Keratinocyte (primary cell): ENCODE results near the gene ANG. TPM values are rescaled to one million over a fixed set of nuclear protein-coding genes. Genes with fewer than 3 reads are reported as not detected.
"Not testable (repeated sequence)": the region's sequence is repeated elsewhere in the genome, so short reads cannot be mapped to it uniquely, and the experiment has no call there.

ENCODE experiments used
- DNase-seq: peaks from one replicate; pipeline ENCODE4 v3.0.0-alpha.2; 2011; ENCODE audit warnings: low read depth, missing footprints, low spot score
- FAIRE-seq: peaks from 2 replicates; lab custom pipeline; 2011; peaks lifted over from hg19 to GRCh38; lab: Jason Lieb, UNC
- H2AFZ ChIP-seq: 2 replicates; pipeline ENCODE4 v1.6.0; 2012; ENCODE audit warnings: low read length, control low read depth, inconsistent platforms; ENCODE audit not compliant: control insufficient read depth
- H3K27ac ChIP-seq: 2 replicates; pipeline ENCODE4 v1.5.1; 2011; ENCODE audit warnings: low read length; ENCODE audit not compliant: control insufficient read depth, insufficient read depth
- H3K27me3 ChIP-seq: 3 replicates; pipeline ENCODE4 v1.6.0; 2011; ENCODE audit warnings: low read length; ENCODE audit not compliant: control insufficient read depth, insufficient read depth; ENCODE audit errors: extremely low read depth
- H3K36me3 ChIP-seq, 2 experiments: 2 replicates in 1 of 2; 3 replicates in 1 of 2; pipeline ENCODE4 v1.5.1; 2011; ENCODE audit warnings: low read length in 2 of 2, mild to moderate bottlenecking in 1 of 2; ENCODE audit not compliant: control insufficient read depth in 2 of 2, insufficient read depth in 2 of 2; ENCODE audit errors: extremely low read depth in 1 of 2
- H3K4me1 ChIP-seq: 3 replicates; pipeline ENCODE4 v1.5.1; 2011; ENCODE audit warnings: low read length; ENCODE audit not compliant: control insufficient read depth, insufficient read depth; ENCODE audit errors: extremely low read depth
- H3K4me2 ChIP-seq: 3 replicates; pipeline ENCODE4 v1.6.0; 2011; ENCODE audit warnings: low read depth, low read length; ENCODE audit not compliant: control insufficient read depth, insufficient read depth; ENCODE audit errors: extremely low read depth
- H3K4me3 ChIP-seq, 3 experiments: fragments of 200-600 bp in 1 of 3; sonication (generic) in 1 of 3; 2 replicates in 2 of 3; 3 replicates in 1 of 3; pipeline ENCODE4 v1.5.1; 2011 to 2016; ENCODE audit warnings: low read length in 3 of 3, mild to moderate bottlenecking in 3 of 3, control low read depth in 2 of 3, inconsistent platforms in 1 of 3, low read depth in 1 of 3, mixed read lengths in 1 of 3, mixed run types in 1 of 3, moderate library complexity in 1 of 3; ENCODE audit not compliant: control insufficient read depth in 2 of 3, insufficient read depth in 2 of 3; ENCODE audit errors: extremely low read depth in 1 of 3
- H3K79me2 ChIP-seq: 2 replicates; pipeline ENCODE4 v1.6.0; 2012; ENCODE audit warnings: low read length; ENCODE audit not compliant: control insufficient read depth, insufficient read depth
- H3K9ac ChIP-seq: 3 replicates; pipeline ENCODE4 v1.6.0; 2011; ENCODE audit warnings: low read length; ENCODE audit not compliant: control insufficient read depth, insufficient read depth; ENCODE audit errors: extremely low read depth
- H3K9me1 ChIP-seq: 3 replicates; pipeline ENCODE4 v1.6.0; 2011; ENCODE audit warnings: low read length; ENCODE audit not compliant: control insufficient read depth, insufficient read depth; ENCODE audit errors: extremely low read depth
- H3K9me3 ChIP-seq: 2 replicates; pipeline ENCODE4 v1.5.1; 2012; ENCODE audit warnings: low read depth, low read length; ENCODE audit not compliant: control insufficient read depth
- H4K20me1 ChIP-seq: 3 replicates; pipeline ENCODE4 v1.6.0; 2011; ENCODE audit warnings: low read length; ENCODE audit not compliant: control insufficient read depth, insufficient read depth; ENCODE audit errors: extremely low read depth
- EZH2 ChIP-seq: IDR thresholded peaks from one replicate; pipeline ENCODE4 v1.6.1; 2012; ENCODE audit warnings: inconsistent platforms, mild to moderate bottlenecking, low read length, moderate library complexity
- dilution Hi-C: fragments of 300-500 bp; cut with MboI; formaldehyde crosslinking; loops from one replicate; pipeline ENCODE4 v1.7.0; 2020; ENCODE audit warnings: low sequenced_read_pairs; ENCODE audit not compliant: extremely low pct_ligation_motif_present
- polyA plus RNA-seq, 5 experiments: library from polyadenylated mRNA; depleted of rRNA in 3 of 5; stranded (reverse) in 3 of 5; stranded (forward) in 1 of 5; unstranded in 1 of 5; fragments of >200 nt; gene quantifications; 1 replicate in 1 of 5; 2 replicates in 3 of 5; 3 replicates in 1 of 5; pipeline versions ENCODE4 v1.2.1 to v1.2.3, GENCODE V29; 2011 to 2012; ENCODE audit warnings: missing spikeins in 2 of 5, low read depth in 1 of 5, low replicate concordance in 1 of 5
- TF ChIP-seq, protein P1 (sequence below), 3 experiments: IDR thresholded peaks in 1 of 3; conservative IDR thresholded peaks in 1 of 3; optimal IDR thresholded peaks in 1 of 3; 2 replicates in 2 of 3; 3 replicates in 1 of 3; pipeline versions ENCODE3 to v1.5.1; 2011; ENCODE audit warnings: low read length in 3 of 3, mild to moderate bottlenecking in 3 of 3, moderate library complexity in 2 of 3, control low read depth in 1 of 3, inconsistent platforms in 1 of 3; ENCODE audit not compliant: insufficient read depth in 2 of 3; ENCODE audit errors: extremely low read depth in 1 of 3

Gene ANG
- polyA plus RNA-seq, 1 donor (not counting 4 experiments of a cell fraction or from before 2014, with no cell fraction given) = 4.0 TPM

DNA sequence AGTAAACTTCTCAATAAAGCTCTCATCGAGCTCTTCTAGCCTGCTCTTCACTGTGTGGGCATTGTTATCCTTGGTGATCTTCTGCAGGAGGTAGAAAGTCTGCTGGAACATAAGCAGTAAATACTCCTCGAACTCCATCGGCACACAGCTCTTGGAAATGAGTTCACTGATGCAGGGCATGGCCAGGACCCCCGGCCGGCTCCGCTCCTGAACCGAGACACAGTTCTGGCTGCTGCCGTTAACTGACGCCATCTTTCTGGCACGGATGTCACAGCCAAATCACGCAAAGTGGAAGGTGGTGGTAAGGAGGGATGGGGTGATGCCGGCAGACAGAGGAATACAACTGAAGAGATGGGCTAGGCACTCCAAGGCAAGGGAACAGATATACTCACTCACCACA is 33.5 kb downstream of the ANG start:
- H3K9me3 ChIP-seq = no peaks in the 10 kb centered on the region
- TF ChIP-seq, protein P1, sequence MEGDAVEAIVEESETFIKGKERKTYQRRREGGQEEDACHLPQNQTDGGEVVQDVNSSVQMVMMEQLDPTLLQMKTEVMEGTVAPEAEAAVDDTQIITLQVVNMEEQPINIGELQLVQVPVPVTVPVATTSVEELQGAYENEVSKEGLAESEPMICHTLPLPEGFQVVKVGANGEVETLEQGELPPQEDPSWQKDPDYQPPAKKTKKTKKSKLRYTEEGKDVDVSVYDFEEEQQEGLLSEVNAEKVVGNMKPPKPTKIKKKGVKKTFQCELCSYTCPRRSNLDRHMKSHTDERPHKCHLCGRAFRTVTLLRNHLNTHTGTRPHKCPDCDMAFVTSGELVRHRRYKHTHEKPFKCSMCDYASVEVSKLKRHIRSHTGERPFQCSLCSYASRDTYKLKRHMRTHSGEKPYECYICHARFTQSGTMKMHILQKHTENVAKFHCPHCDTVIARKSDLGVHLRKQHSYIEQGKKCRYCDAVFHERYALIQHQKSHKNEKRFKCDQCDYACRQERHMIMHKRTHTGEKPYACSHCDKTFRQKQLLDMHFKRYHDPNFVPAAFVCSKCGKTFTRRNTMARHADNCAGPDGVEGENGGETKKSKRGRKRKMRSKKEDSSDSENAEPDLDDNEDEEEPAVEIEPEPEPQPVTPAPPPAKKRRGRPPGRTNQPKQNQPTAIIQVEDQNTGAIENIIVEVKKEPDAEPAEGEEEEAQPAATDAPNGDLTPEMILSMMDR (optimal IDR thresholded peaks at IDR 0.05 in 1 of 3, IDR thresholded peaks at IDR 0.05 in 1 of 3, conservative IDR thresholded peaks at IDR 0.05 in 1 of 3; ENCODE audit: extremely low read depth in 1 of 3, insufficient read depth in 2 of 3, low read length in 3 of 3) = no peak
- TF ChIP-seq EZH2 = no peak
- no peak overlapping the region for H3K4me2 ChIP-seq
- no peak overlapping the region for H3K4me3 ChIP-seq
- no peaks in the 10 kb centered on the region for H3K79me2 ChIP-seq
- peaks cover 3% of the 10 kb centered on the region for H3K27me3 ChIP-seq
- no peaks in the 10 kb centered on the region for H3K4me1 ChIP-seq
- H2AFZ ChIP-seq = no peak overlapping the region
- FAIRE-seq = no peak
- no peaks in the 10 kb centered on the region for H3K9me1 ChIP-seq
- no peaks in the 10 kb centered on the region for H4K20me1 ChIP-seq
- H3K36me3 ChIP-seq = no peaks in the 10 kb centered on the region
- DNase-seq = no peak
- dilution Hi-C loops = no loop called here
- no peak overlapping the region for H3K9ac ChIP-seq
- no peak overlapping the region for H3K27ac ChIP-seq

DNA sequence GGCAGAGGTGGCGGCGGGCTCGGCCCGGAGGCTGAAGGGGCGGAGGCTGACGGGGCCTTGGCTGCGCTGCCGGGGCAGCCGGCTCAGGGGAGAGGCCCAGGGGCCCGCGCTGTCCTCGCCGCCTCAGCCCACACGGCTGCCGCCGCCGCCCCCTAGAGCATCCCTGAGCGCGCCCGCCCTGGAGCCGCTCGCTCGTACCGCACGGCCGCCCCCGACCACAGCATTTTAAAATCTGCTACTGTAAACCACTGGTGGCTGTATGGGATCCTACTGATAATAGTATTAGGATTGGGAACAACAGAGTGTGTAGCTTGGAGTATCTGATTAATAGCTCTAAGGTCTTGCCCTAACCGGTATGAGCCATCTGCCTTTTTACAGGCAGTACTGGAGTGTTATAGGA is 34.9 kb downstream of the ANG start:
- Histone ChIP-seq H3K27ac (no peak overlapping the region), H3K36me3 (no peaks in the 10 kb centered on the region), H3K9ac (no peak overlapping the region), H4K20me1 (no peaks in the 10 kb centered on the region), H3K9me3 (no peaks in the 10 kb centered on the region), H3K27me3 (peaks cover 3% of the 10 kb centered on the region), H2AFZ (no peak overlapping the region), H3K4me2 (no peak overlapping the region), H3K9me1 (no peaks in the 10 kb centered on the region), H3K79me2 (no peaks in the 10 kb centered on the region), H3K4me3 (no peak overlapping the region), H3K4me1 (no peaks in the 10 kb centered on the region)
- dilution Hi-C loops = no loop called here
- DNase-seq = no peak
- no peak for FAIRE-seq
- TF ChIP-seq, protein P1 (optimal IDR thresholded peaks at IDR 0.05 in 1 of 3, IDR thresholded peaks at IDR 0.05 in 1 of 3, conservative IDR thresholded peaks at IDR 0.05 in 1 of 3; ENCODE audit: extremely low read depth in 1 of 3, insufficient read depth in 2 of 3, low read length in 3 of 3) = no peak
- no peak for TF ChIP-seq EZH2

DNA sequence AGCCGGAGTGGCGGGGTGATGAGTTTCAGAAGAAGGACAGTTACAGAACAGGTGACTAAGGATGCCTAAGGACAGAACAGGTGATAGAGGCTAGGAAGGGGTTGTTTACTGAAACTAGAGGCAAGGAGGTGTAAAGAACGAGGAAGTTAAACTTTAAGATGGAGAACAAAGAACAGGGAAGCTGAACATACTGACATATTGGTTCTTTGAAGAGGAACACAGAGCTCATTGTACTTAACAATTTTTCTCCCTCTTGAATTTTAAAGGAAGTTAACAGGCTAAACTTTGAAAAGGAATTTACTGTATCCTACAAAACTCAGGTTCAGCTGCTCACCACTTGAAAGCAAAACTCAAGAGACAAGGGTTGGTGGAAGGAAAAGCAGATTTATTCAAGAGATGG is 37.6 kb downstream of the ANG start:
- FAIRE-seq, H3K9ac ChIP-seq, H3K4me2 ChIP-seq, DNase-seq, H2AFZ ChIP-seq, dilution Hi-C loops, H3K9me3 ChIP-seq, H3K79me2 ChIP-seq, H3K27me3 ChIP-seq, H3K4me3 ChIP-seq, H4K20me1 ChIP-seq, H3K27ac ChIP-seq, H3K9me1 ChIP-seq, H3K36me3 ChIP-seq, H3K4me1 ChIP-seq: not testable (repeated sequence)
